Measurements from ENCODE around the gene DOCK1.
"Not testable (repeated sequence)": the region's sequence is repeated elsewhere in the genome, so short reads cannot be mapped to it uniquely, and the experiment has no call there.

Gene DOCK1

GRCh38 chr10:126926568-126926967, 21.3 kb downstream of the DOCK1 start:
- no peak for DNase-seq

- DNase-seq, result no peak
Measured at GRCh38 chr10:126927799-126928198, 22.6 kb downstream of the DOCK1 start.

GRCh38 chr10:126928274-126928673, 23.0 kb downstream of the DOCK1 start:
- DNase-seq, result no peak

GRCh38 chr10:126929391-126929790, 24.2 kb downstream of the DOCK1 start:
- DNase-seq, result no peak

GRCh38 chr10:126930131-126930882, 25.1 kb downstream of the DOCK1 start:
- no peak for DNase-seq

GRCh38 chr10:126930883-126931503, 25.8 kb downstream of the DOCK1 start:
- no peak for DNase-seq

- DNase-seq, result no peak
Measured at GRCh38 chr10:126931544-126931943, 26.3 kb downstream of the DOCK1 start.

GRCh38 chr10:126932516-126932915, 27.3 kb downstream of the DOCK1 start:
- DNase-seq, result no peak

- DNase-seq, result no peak
Measured at GRCh38 chr10:126933116-126933515, 27.9 kb downstream of the DOCK1 start.

GRCh38 chr10:126935263-126935946, 30.2 kb downstream of the DOCK1 start:
- no peak for DNase-seq

- no peak for DNase-seq
Measured at GRCh38 chr10:126937026-126937425, 31.8 kb downstream of the DOCK1 start.

- DNase-seq, result not testable (repeated sequence)
Measured at GRCh38 chr10:126938121-126938520, 32.9 kb downstream of the DOCK1 start.

- DNase-seq, result no peak
Measured at GRCh38 chr10:126939706-126940105, 34.5 kb downstream of the DOCK1 start.

GRCh38 chr10:126940670-126941310, 35.6 kb downstream of the DOCK1 start:
- peak; percentile 5 for DNase-seq

- no peak for DNase-seq
Measured at GRCh38 chr10:126944191-126944590, 39.0 kb downstream of the DOCK1 start.

GRCh38 chr10:126945351-126946030, 40.3 kb downstream of the DOCK1 start:
- no peak for DNase-seq

- DNase-seq, result no peak
Measured at GRCh38 chr10:126946746-126947145, 41.5 kb downstream of the DOCK1 start.

GRCh38 chr10:126948355-126949160, 43.3 kb downstream of the DOCK1 start:
- DNase-seq, result no peak

- DNase-seq, result no peak
Measured at GRCh38 chr10:126949161-126949503, 43.9 kb downstream of the DOCK1 start.

GRCh38 chr10:126950401-126951105, 45.3 kb downstream of the DOCK1 start:
- DNase-seq, result no peak

- DNase-seq, result no peak
Measured at GRCh38 chr10:126953886-126954285, 48.7 kb downstream of the DOCK1 start.

- no peak for DNase-seq
Measured at GRCh38 chr10:126955396-126955795, 50.2 kb downstream of the DOCK1 start.
